H9 (cell line): ENCODE measurements around the gene CBFA2T2. TPM values are rescaled to one million over a fixed set of nuclear protein-coding genes. Genes with fewer than 3 reads are reported as not detected.

ENCODE experiments used
- DNase-seq: peaks from one replicate; pipeline ENCODE4 v3.0.0-alpha.2; 2017
- H2AFZ ChIP-seq: one replicate; pipeline ENCODE4 v1.6.1; 2013; ENCODE audit warnings: mild to moderate bottlenecking, low read length, control low read depth, moderate library complexity
- H2AK5ac ChIP-seq: 2 replicates; pipeline ENCODE4 v1.6.1; 2013; ENCODE audit warnings: low read length, control low read depth, mixed read lengths; ENCODE audit not compliant: insufficient read length
- H2BK120ac ChIP-seq: one replicate; pipeline ENCODE4 v1.6.1; 2013; ENCODE audit warnings: low read depth, mild to moderate bottlenecking, low read length, control low read depth, inconsistent platforms; ENCODE audit not compliant: poor library complexity, severe bottlenecking
- H2BK12ac ChIP-seq: 2 replicates; pipeline ENCODE4 v1.6.1; 2013; ENCODE audit warnings: low read length, control low read depth, mixed read lengths, low read depth; ENCODE audit not compliant: insufficient read length
- H2BK15ac ChIP-seq: 2 replicates; pipeline ENCODE4 v1.6.1; 2013; ENCODE audit warnings: low read depth, low read length, control low read depth
- H2BK20ac ChIP-seq: one replicate; pipeline ENCODE4 v1.6.1; 2013; ENCODE audit warnings: low read depth, mild to moderate bottlenecking, low read length, control low read depth, inconsistent platforms; ENCODE audit not compliant: poor library complexity, severe bottlenecking
- H2BK5ac ChIP-seq: 2 replicates; pipeline ENCODE4 v1.6.1; 2013; ENCODE audit warnings: low read length, control low read depth, mixed read lengths; ENCODE audit not compliant: insufficient read length
- H3K14ac ChIP-seq: 2 replicates; pipeline ENCODE4 v1.6.1; 2013; ENCODE audit warnings: low read length, control low read depth; ENCODE audit not compliant: insufficient read depth
- H3K18ac ChIP-seq: 2 replicates; pipeline ENCODE4 v1.6.1; 2013; ENCODE audit warnings: low read depth, mild to moderate bottlenecking, mixed read lengths, low read length, control low read depth; ENCODE audit not compliant: insufficient read length
- H3K23ac ChIP-seq: 2 replicates; pipeline ENCODE4 v1.6.1; 2013; ENCODE audit warnings: low read length, control low read depth, mixed read lengths, low read depth; ENCODE audit not compliant: insufficient read length
- H3K23me2 ChIP-seq: 2 replicates; pipeline ENCODE4 v1.6.1; 2013; ENCODE audit warnings: low read depth, mild to moderate bottlenecking, mixed read lengths, low read length, control low read depth; ENCODE audit not compliant: insufficient read length, poor library complexity, severe bottlenecking
- H3K27ac ChIP-seq: 2 replicates; pipeline ENCODE4 v1.5.1; 2013; ENCODE audit warnings: low read length, control low read depth, mixed read lengths, low read depth; ENCODE audit not compliant: insufficient read length
- H3K27me3 ChIP-seq: 2 replicates; pipeline ENCODE4 v1.6.1; 2013; ENCODE audit warnings: low read length, control low read depth, inconsistent platforms; ENCODE audit not compliant: insufficient read depth
- H3K4ac ChIP-seq: 2 replicates; pipeline ENCODE4 v1.6.1; 2013; ENCODE audit warnings: low read depth, mild to moderate bottlenecking, control low read depth, inconsistent platforms, low read length, moderate library complexity
- H3K4me1 ChIP-seq: 2 replicates; pipeline ENCODE4 v1.6.1; 2013; ENCODE audit warnings: low read length, control low read depth, inconsistent platforms; ENCODE audit not compliant: insufficient read depth
- H3K4me2 ChIP-seq: 2 replicates; pipeline ENCODE4 v1.6.1; 2013; ENCODE audit warnings: low read length, control low read depth, mixed read lengths; ENCODE audit not compliant: insufficient read length, insufficient read depth
- H3K56ac ChIP-seq: 2 replicates; pipeline ENCODE4 v1.6.1; 2013; ENCODE audit warnings: low read depth, mild to moderate bottlenecking, mixed read lengths, low read length, control low read depth; ENCODE audit not compliant: insufficient read length
- H3K79me1 ChIP-seq: 2 replicates; pipeline ENCODE4 v1.6.1; 2013; ENCODE audit warnings: low read depth, mild to moderate bottlenecking, moderate library complexity, low read length, control low read depth, inconsistent platforms; ENCODE audit not compliant: insufficient read depth, poor library complexity, severe bottlenecking
- H3K79me2 ChIP-seq: 2 replicates; pipeline ENCODE4 v1.6.1; 2013; ENCODE audit warnings: low read length, control low read depth, inconsistent platforms; ENCODE audit not compliant: insufficient read depth
- H3K9ac ChIP-seq: 2 replicates; pipeline ENCODE4 v1.6.1; 2013; ENCODE audit warnings: low read length, control low read depth, mixed read lengths; ENCODE audit not compliant: insufficient read length; ENCODE audit errors: extremely low read depth
- H3K9me3 ChIP-seq: one replicate; pipeline ENCODE4 v1.6.1; 2013; ENCODE audit warnings: low read depth, low read length, inconsistent platforms; ENCODE audit not compliant: control insufficient read depth
- H3T11ph ChIP-seq: one replicate; pipeline ENCODE4 v1.6.1; 2013; ENCODE audit warnings: mild to moderate bottlenecking, low read length, control low read depth, inconsistent platforms
- H4K20me1 ChIP-seq: one replicate; pipeline ENCODE4 v1.6.1; 2013; ENCODE audit not compliant: control insufficient read depth, insufficient read length, insufficient read depth
- H4K5ac ChIP-seq: 2 replicates; pipeline ENCODE4 v1.6.1; 2013; ENCODE audit warnings: low read depth, mild to moderate bottlenecking, mixed read lengths, low read length, control low read depth; ENCODE audit not compliant: insufficient read length
- H4K8ac ChIP-seq: replicated peaks from 2 replicates; pipeline ENCODE4 v1.6.1; 2013; ENCODE audit warnings: low read length, control low read depth, mixed read lengths, low read depth; ENCODE audit not compliant: insufficient read length
- H4K91ac ChIP-seq: 2 replicates; pipeline ENCODE4 v1.6.1; 2013; ENCODE audit warnings: low read depth, mild to moderate bottlenecking, moderate library complexity, mixed read lengths, low read length, control low read depth; ENCODE audit not compliant: insufficient read length
- H3K27ac Mint-ChIP-seq, 3 experiments: 2 replicates in 2 of 3; 3 replicates in 1 of 3; pipeline ENCODE4 v1.8.0; 2020 to 2021; ENCODE audit warnings: mixed read lengths in 3 of 3, mild to moderate bottlenecking in 1 of 3, moderate library complexity in 1 of 3
- H3K27me3 Mint-ChIP-seq: 2 replicates; pipeline ENCODE4 v1.8.0; 2021; ENCODE audit warnings: low read depth, mild to moderate bottlenecking, moderate library complexity, mixed read lengths
- H3K36me3 Mint-ChIP-seq, 3 experiments: 2 replicates in 2 of 3; 3 replicates in 1 of 3; pipeline ENCODE4 v1.8.0; 2020 to 2021; ENCODE audit warnings: low read depth in 3 of 3, mixed read lengths in 3 of 3; ENCODE audit not compliant: insufficient read depth in 1 of 3
- H3K4me1 Mint-ChIP-seq, 2 experiments: 2 replicates each; pipeline ENCODE4 v1.8.0; 2020; ENCODE audit warnings: mixed read lengths in 2 of 2
- H3K4me3 Mint-ChIP-seq, 2 experiments: 2 replicates in 1 of 2; 3 replicates in 1 of 2; pipeline ENCODE4 v1.8.0; 2020 to 2021; ENCODE audit warnings: mild to moderate bottlenecking in 2 of 2, mixed read lengths in 2 of 2, moderate library complexity in 1 of 2
- H3K9me3 Mint-ChIP-seq, 2 experiments: 2 replicates in 1 of 2; 3 replicates in 1 of 2; pipeline ENCODE4 v1.8.0; 2020; ENCODE audit warnings: mild to moderate bottlenecking in 2 of 2, mixed read lengths in 2 of 2, moderate library complexity in 1 of 2
- WGBS: extraction: QIAGEN DNeasy Blood & Tissue Kit; methylation state at CpG from one replicate; pipeline ENCODE4 v1.1.7; 2013; ENCODE audit warnings: missing lambda C conversion rate, low lambda C conversion rate, mixed read lengths; ENCODE audit not compliant: insufficient read length; ENCODE audit errors: extremely low coverage; 5-methylcytosine and 5-hydroxymethylcytosine counted together
- total RNA-seq: library from RNA; stranded (reverse); gene quantifications from 2 replicates; pipeline ENCODE4 v1.2.1, GENCODE V29; 2021
- TF ChIP-seq, protein P1 (sequence below): fragments of 200-600 bp; sonication (generic); conservative IDR thresholded peaks from 3 replicates; pipeline ENCODE4 v1.8.0; 2021; ENCODE audit warnings: antibody characterized with exemption, mild to moderate bottlenecking

Gene CBFA2T2
- total RNA-seq, 1 experiment from 2014 or later, result 11.2 TPM

DNA sequence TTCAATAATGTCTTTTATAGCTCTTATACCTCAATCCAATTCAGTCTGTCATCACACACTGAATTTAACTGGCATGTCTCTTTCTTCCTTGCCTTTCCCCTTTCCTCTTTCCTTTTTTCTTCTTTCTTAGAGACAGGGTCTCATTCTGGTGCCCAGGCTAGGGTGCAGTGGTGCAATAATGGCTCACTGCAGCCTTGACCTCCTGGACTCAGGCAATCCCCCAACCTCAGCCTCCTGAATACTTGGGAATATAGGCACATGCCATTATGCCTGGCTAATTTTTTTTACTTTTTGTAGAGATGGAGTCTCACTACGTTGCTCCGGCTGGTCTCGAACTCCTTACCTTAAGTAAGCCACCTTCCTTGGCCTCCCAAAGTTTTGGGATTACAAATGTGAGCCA lies 65.9 kb downstream of the CBFA2T2 start:
- Mint-ChIP-seq H3K9me3 (no peaks in the 10 kb centered on the region), H3K27ac (peak overlapping the region in 1 of 3 experiments; percentile 36; a peak in 2 of 7 replicates), H3K4me1 (peaks cover 6 to 10% of the 10 kb centered on the region in 2 experiments; a peak in 3 of 4 replicates), H3K36me3 (peaks cover 3 to 15% (median 7%) of the 10 kb centered on the region in 3 experiments; a peak in 5 of 7 replicates), H3K27me3 (no peaks in the 10 kb centered on the region; the same call in 1 of the 2 replicates), H3K4me3 (no peak overlapping the region)
- Histone ChIP-seq H2AFZ (no peak overlapping the region), H2AK5ac (no peak overlapping the region), H3K14ac (0 out of 2 replicates have a peak overlapping the region, but pooled peaks have one; percentile 68), H3K23me2 (no peaks in the 10 kb centered on the region), H3K4me1 (no peaks in the 10 kb centered on the region), H3K79me2 (no peaks in the 10 kb centered on the region), H3K79me1 (no peaks in the 10 kb centered on the region), H3K27ac (no peak overlapping the region), H4K91ac (no peak overlapping the region), H4K8ac (no peak overlapping the region), H2BK120ac (peak overlapping the region; percentile 67), H3K18ac (peak overlapping the region; percentile 46), H3K4ac (no peak overlapping the region; the same call in 1 of the 2 replicates), H3K27me3 (no peaks in the 10 kb centered on the region), H3K23ac (no peak overlapping the region), H3T11ph (peak overlapping the region; percentile 77), H3K9ac (no peak overlapping the region), H2BK15ac (no peak overlapping the region), H3K4me2 (no peak overlapping the region), H4K20me1 (no peaks in the 10 kb centered on the region), H2BK12ac (no peak overlapping the region), H2BK5ac (no peak overlapping the region), H4K5ac (no peak overlapping the region), H2BK20ac (peak overlapping the region; percentile 78), H3K9me3 (no peaks in the 10 kb centered on the region), H3K56ac (no peak overlapping the region)
- WGBS, result no CpG with 5 or more reads among the region's 3 CpGs
- DNase-seq, result no peak
- TF ChIP-seq, protein P1, sequence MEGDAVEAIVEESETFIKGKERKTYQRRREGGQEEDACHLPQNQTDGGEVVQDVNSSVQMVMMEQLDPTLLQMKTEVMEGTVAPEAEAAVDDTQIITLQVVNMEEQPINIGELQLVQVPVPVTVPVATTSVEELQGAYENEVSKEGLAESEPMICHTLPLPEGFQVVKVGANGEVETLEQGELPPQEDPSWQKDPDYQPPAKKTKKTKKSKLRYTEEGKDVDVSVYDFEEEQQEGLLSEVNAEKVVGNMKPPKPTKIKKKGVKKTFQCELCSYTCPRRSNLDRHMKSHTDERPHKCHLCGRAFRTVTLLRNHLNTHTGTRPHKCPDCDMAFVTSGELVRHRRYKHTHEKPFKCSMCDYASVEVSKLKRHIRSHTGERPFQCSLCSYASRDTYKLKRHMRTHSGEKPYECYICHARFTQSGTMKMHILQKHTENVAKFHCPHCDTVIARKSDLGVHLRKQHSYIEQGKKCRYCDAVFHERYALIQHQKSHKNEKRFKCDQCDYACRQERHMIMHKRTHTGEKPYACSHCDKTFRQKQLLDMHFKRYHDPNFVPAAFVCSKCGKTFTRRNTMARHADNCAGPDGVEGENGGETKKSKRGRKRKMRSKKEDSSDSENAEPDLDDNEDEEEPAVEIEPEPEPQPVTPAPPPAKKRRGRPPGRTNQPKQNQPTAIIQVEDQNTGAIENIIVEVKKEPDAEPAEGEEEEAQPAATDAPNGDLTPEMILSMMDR, result no peak
